HepG2 (cell line): ENCODE measurements around the gene MYO1C. TPM values are rescaled to one million over a fixed set of nuclear protein-coding genes. Genes with fewer than 3 reads are reported as not detected.

ENCODE experiments used
- ATAC-seq: fragments of 200-7000 bp; cut with Tn5 transposase; 3 replicates; pipeline ENCODE4 v1.9.1; 2020; ENCODE audit warnings: mild to moderate bottlenecking, moderate library complexity
- BruUV-seq: library from RNA; stranded (reverse); fragments of 400-500 nt; replicated peaks from 2 replicates; lab custom pipeline; 2021; lab: Mats Ljungman, UMichigan
- CTCF ChIA-PET: fragments of 300-600 bp; formaldehyde crosslinking; extraction: SDS; loops from one replicate; lab custom pipeline; 2021; ENCODE audit warnings: low total read pairs, inconsistent platforms, low intra/inter-chr PET ratio; lab: Yijun Ruan, JAX
- POLR2A ChIA-PET: fragments of 350-600 bp; sonication (Branson Sonifier 250); formaldehyde crosslinking; loops from one replicate; lab custom pipeline; 2020; ENCODE audit warnings: antibody characterized with exemption, inconsistent platforms; lab: Yijun Ruan, JAX
- DNase-seq: peaks from one replicate; pipeline ENCODE4 v3.0.0-alpha.2; 2015; ENCODE audit warnings: low spot score
- FAIRE-seq: peaks from 3 replicates; lab custom pipeline; 2011; peaks lifted over from hg19 to GRCh38; lab: Jason Lieb, UNC
- H2AFZ ChIP-seq: one replicate; pipeline ENCODE4 v1.6.1; 2011; ENCODE audit warnings: low read length, inconsistent platforms
- H3K27ac ChIP-seq: fragments of 300-600 bp; 3 replicates; pipeline ENCODE4 v1.8.0; 2011; ENCODE audit warnings: mixed run types, mild to moderate bottlenecking, mixed read lengths, low read length, inconsistent platforms; ENCODE audit not compliant: insufficient read depth; ENCODE audit errors: extremely low read length
- H3K27me3 ChIP-seq, 2 experiments: fragments of 200-600 bp in 1 of 2; 2 replicates in 1 of 2; 3 replicates in 1 of 2; pipeline versions ENCODE4 v1.6.0 to v1.8.0; 2011; ENCODE audit warnings: low read length in 2 of 2, mild to moderate bottlenecking in 2 of 2, moderate library complexity in 2 of 2, inconsistent platforms in 1 of 2; ENCODE audit not compliant: insufficient read depth in 2 of 2, control insufficient read depth in 1 of 2
- H3K36me3 ChIP-seq, 2 experiments: fragments of 200-600 bp in 1 of 2; replicated peaks in 1 of 2; 2 replicates in 1 of 2; 3 replicates in 1 of 2; pipeline versions ENCODE4 v1.5.1 to v1.8.0; 2011; ENCODE audit warnings: low read length in 2 of 2, inconsistent platforms in 1 of 2; ENCODE audit not compliant: insufficient read depth in 2 of 2, control insufficient read depth in 1 of 2
- H3K4me1 ChIP-seq: 2 replicates; pipeline ENCODE4 v1.5.1; 2012; ENCODE audit warnings: low read length, inconsistent platforms; ENCODE audit not compliant: insufficient read depth
- H3K4me2 ChIP-seq: 2 replicates; pipeline ENCODE4 v1.6.0; 2011; ENCODE audit warnings: low read depth, low read length, inconsistent platforms
- H3K4me3 ChIP-seq, 3 experiments: fragments of 200-600 bp in 1 of 3; sonication (generic), shearing (Covaris generic) in 1 of 3; replicated peaks in 1 of 3; 2 replicates each; pipeline ENCODE4 v1.5.1; 2011 to 2016; ENCODE audit warnings: low read length in 3 of 3, inconsistent platforms in 2 of 3, low read depth in 2 of 3, mild to moderate bottlenecking in 2 of 3, control low read depth in 1 of 3, mixed read lengths in 1 of 3; ENCODE audit not compliant: insufficient read depth in 1 of 3
- H3K79me2 ChIP-seq: one replicate; pipeline ENCODE4 v1.6.1; 2011; ENCODE audit warnings: low read length, inconsistent platforms; ENCODE audit not compliant: insufficient read depth
- H3K9ac ChIP-seq: 2 replicates; pipeline ENCODE4 v1.6.0; 2011; ENCODE audit warnings: mild to moderate bottlenecking, low read depth, low read length, inconsistent platforms; ENCODE audit not compliant: insufficient read depth
- H3K9me3 ChIP-seq: 2 replicates; pipeline ENCODE4 v1.5.1; 2012; ENCODE audit warnings: mild to moderate bottlenecking, low read length
- H4K20me1 ChIP-seq: 2 replicates; pipeline ENCODE4 v1.6.0; 2011; ENCODE audit warnings: inconsistent platforms, mild to moderate bottlenecking, low read length, moderate library complexity; ENCODE audit not compliant: insufficient read depth
- AGO1 ChIP-seq: fragments of 200-400 bp; formaldehyde crosslinking; IDR thresholded peaks from 2 replicates; pipeline ENCODE4 v1.6.1; 2017; ENCODE audit warnings: mild to moderate bottlenecking, low read depth, low read length, moderate library complexity; ENCODE audit not compliant: poor library complexity, severe bottlenecking
- GABPB1 ChIP-seq: IDR thresholded peaks from 2 replicates; pipeline ENCODE4 v1.6.1; 2016; ENCODE audit warnings: mild to moderate bottlenecking, missing genetic modification reagents, moderate library complexity, missing compliant biosample characterization
- HBP1 ChIP-seq: IDR thresholded peaks from 2 replicates; pipeline ENCODE4 v1.6.1; 2016; ENCODE audit warnings: low read depth, control low read depth
- KMT2B ChIP-seq: IDR thresholded peaks from 2 replicates; pipeline ENCODE4 v1.6.1; 2016; ENCODE audit warnings: missing genetic modification reagents, missing compliant biosample characterization
- MXD3 ChIP-seq: IDR thresholded peaks from 2 replicates; pipeline ENCODE4 v1.6.1; 2016; ENCODE audit warnings: mild to moderate bottlenecking, missing biosample characterization, missing genetic modification reagents
- PATZ1 ChIP-seq: sonication (generic); formaldehyde crosslinking; IDR thresholded peaks from 2 replicates; pipeline ENCODE4 v1.4.0; 2020; ENCODE audit warnings: missing genetic modification reagents
- RFX1 ChIP-seq: fragments of 450-650 bp; IDR thresholded peaks from 2 replicates; pipeline ENCODE4 v1.6.1; 2017
- TFDP1 ChIP-seq: IDR thresholded peaks from 2 replicates; pipeline ENCODE4 v1.6.1; 2016; ENCODE audit warnings: missing compliant biosample characterization, missing genetic modification reagents, borderline replicate concordance
- ZBTB25 ChIP-seq: IDR thresholded peaks from 2 replicates; pipeline ENCODE4 v1.6.1; 2018; ENCODE audit warnings: missing genetic modification reagents
- ZNF160 ChIP-seq: sonication (generic); formaldehyde crosslinking; IDR thresholded peaks from 2 replicates; pipeline ENCODE4 v1.8.0; 2022; ENCODE audit warnings: mild to moderate bottlenecking, inconsistent platforms, missing genetic modification reagents
- ZNF30 ChIP-seq: sonication (generic); formaldehyde crosslinking; IDR thresholded peaks from 2 replicates; pipeline ENCODE4 v1.5.0; 2020; ENCODE audit warnings: mild to moderate bottlenecking, missing genetic modification reagents
- ZNF800 ChIP-seq: sonication (generic); formaldehyde crosslinking; IDR thresholded peaks from 2 replicates; pipeline ENCODE4 v1.4.0; 2020; ENCODE audit warnings: missing genetic modification reagents
- WGBS: methylation state at CpG from one replicate; pipeline ENCODE4 v1.1.6; 2017; ENCODE audit warnings: low lambda C conversion rate; 5-methylcytosine and 5-hydroxymethylcytosine counted together
- in situ Hi-C: cut with HindIII; loops from 2 replicates; pipeline ENCODE4 v1.10.0; 2017; ENCODE audit warnings: low pct_unique_long_range_greater_than_20kb; ENCODE audit not compliant: extremely low pct_ligation_motif_present
- intact Hi-C: fragments of 100-400 bp; cut with micrococcal nuclease; formaldehyde crosslinking; loops from one replicate; pipeline ENCODE4 v1.10.0; 2022; ENCODE audit not compliant: unreplicated experiment
- polyA plus RNA-seq, 8 experiments: library from polyadenylated mRNA; depleted of rRNA in 3 of 8; stranded (reverse) in 7 of 8; unstranded in 1 of 8; fragments of >200 nt; fragmentation: Illumina TruSeq in 4 of 8; extraction: Trizol in 4 of 8; gene quantifications; 2 replicates each; pipeline versions ENCODE4 v1.2.1 to v1.2.3, GENCODE V29; 2011 to 2016; ENCODE audit warnings: low read depth in 4 of 8, missing spikeins in 1 of 8, mixed read lengths in 1 of 8; ENCODE audit not compliant: insufficient read depth in 1 of 8
- total RNA-seq, 5 experiments: library from RNA; depleted of rRNA; stranded (reverse); fragments of >200 nt; fragmentation: Illumina TruSeq; extraction: Trizol; gene quantifications; 2 replicates each; pipeline ENCODE4 v1.2.3, GENCODE V29; 2016; ENCODE audit warnings: low read depth in 1 of 5

MYO1C gene
- total and polyA plus RNA-seq, 2 of the 13 experiments (the other 11 are each of a cell fraction or from before 2014, with no cell fraction given) = 22.7 to 40.8 TPM

GRCh38 chr17:1455797-1456599 is 36.5 kb downstream of the MYO1C start, which contains the start of gene CRK:
TSS of gene CRK (minus strand) at chr17:1456232. CDS start at chr17:1456117, 115 bp downstream.
- peak; percentile 59 for FAIRE-seq
- peak within 1 kb of the TSS; percentile 98 for H3K9ac ChIP-seq
- no peaks in the 10 kb centered on the region for H3K36me3 ChIP-seq
- peak; percentile 81 for ATAC-seq
- peak within 1 kb of the TSS; percentile 99 for H3K27ac ChIP-seq
- DNase-seq = peak; percentile 89
- peaks cover 50% of the 10 kb centered on the region for H3K4me1 ChIP-seq
- H3K4me3 ChIP-seq = peak within 1 kb of the TSS; percentile 89 to 99 (median 98)
- peaks cover 49% of the 10 kb centered on the region for H3K79me2 ChIP-seq
- no peaks in the 10 kb centered on the region for H3K9me3 ChIP-seq
- peak within 1 kb of the TSS; percentile 85 for H3K4me2 ChIP-seq
- no TSS peak for BruUV-seq
- ChIA-PET CTCF (interaction anchor here (2.3 kb wide), 1 partner anchor 59 kb away, joined by 7 read pairs; no protein-coding TSS in a partner anchor), POLR2A (interaction anchor here (0.8 to 3.0 kb wide), 13 partner anchors 12 to 373 kb away, joined by 3 to 21 read pairs (median 4); partner anchors contain the start of genes INPP5K, MYO1C, SMYD4 and YWHAE)
- peaks cover 13% of the 10 kb centered on the region; the same call in 1 of the 2 replicates for H4K20me1 ChIP-seq
- WGBS = under 1% methylated on average over 24 of the region's 93 CpGs
- intact Hi-C loops = loop anchor here (1.0 kb wide), 2 partner anchors 35 to 59 kb away; no protein-coding TSS in a partner anchor
- in situ Hi-C loops = no loop called here
- H2AFZ ChIP-seq = no peak within 1 kb of the TSS
- no peaks in the 10 kb centered on the region; a peak in 1 of 5 replicates for H3K27me3 ChIP-seq
- TF ChIP-seq ZNF800 (CRISPR knock-in tag) = no peak
- peak; percentile 88 for TF ChIP-seq ZBTB25 (CRISPR knock-in tag)
- peak; percentile 24; the same call in 1 of the 2 replicates for TF ChIP-seq TFDP1
- peak; percentile 37 for TF ChIP-seq PATZ1 (CRISPR knock-in tag)
- TF ChIP-seq HBP1 (CRISPR knock-in tag) = peak; percentile 12; the same call in 1 of the 2 replicates
- TF ChIP-seq ZNF160 (CRISPR knock-in tag) = no peak
- TF ChIP-seq KMT2B (CRISPR knock-in tag) = no peak; the same call in 1 of the 2 replicates
- 0 out of 2 replicates have a peak, but pooled peaks have one; percentile 3 for TF ChIP-seq ZNF30 (CRISPR knock-in tag)
- peak; percentile 94 for TF ChIP-seq GABPB1 (CRISPR knock-in tag)
- no peak for TF ChIP-seq RFX1
- no peak for TF ChIP-seq AGO1
- TF ChIP-seq MXD3 (CRISPR knock-in tag) = peak; percentile 61; the same call in 1 of the 2 replicates
